CD14-positive monocyte (primary cell): Measurements from ENCODE around the gene MRPL9. TPM values are rescaled to one million over a fixed set of nuclear protein-coding genes. Genes with fewer than 3 reads are reported as not detected.
A peak's percentile ranks its signal among the peaks of the same experiment; 100 is the strongest.

Experiments
- DNase-seq, 3 donors: peaks; one replicate each; pipeline ENCODE4 v3.0.0-alpha.2; 2011 to 2022
- H2AFZ ChIP-seq: 2 replicates; pipeline ENCODE4 v1.6.0; 2012; ENCODE audit warnings: mild to moderate bottlenecking, low read depth, low read length, inconsistent platforms; ENCODE audit not compliant: insufficient read depth, poor library complexity, severe bottlenecking
- H3K27ac ChIP-seq, 2 donors: 1 replicate in 1 of 2; 2 replicates in 1 of 2; pipeline ENCODE4 v1.5.1; 2012 to 2013; ENCODE audit warnings: low read length in 2 of 2, control low read depth in 1 of 2, inconsistent platforms in 1 of 2, low read depth in 1 of 2, mild to moderate bottlenecking in 1 of 2
- H3K27me3 ChIP-seq, 2 donors: one replicate each; pipeline versions ENCODE4 v1.6.0 to v1.6.1; 2011 to 2013; ENCODE audit warnings: low read length in 2 of 2; ENCODE audit not compliant: control insufficient read depth in 2 of 2, insufficient read depth in 2 of 2
- H3K36me3 ChIP-seq, 2 donors: replicated peaks in 1 of 2; 1 replicate in 1 of 2; 2 replicates in 1 of 2; pipeline versions ENCODE4 v1.5.1 to v1.6.1; 2012 to 2013; ENCODE audit warnings: low read length in 2 of 2, control low read depth in 1 of 2, inconsistent platforms in 1 of 2, mild to moderate bottlenecking in 1 of 2; ENCODE audit not compliant: insufficient read depth in 2 of 2, control insufficient read depth in 1 of 2
- H3K4me1 ChIP-seq, 2 donors: 1 replicate in 1 of 2; 2 replicates in 1 of 2; pipeline versions ENCODE4 v1.5.1 to v1.6.1; 2012 to 2013; ENCODE audit warnings: low read length in 2 of 2, control low read depth in 1 of 2, inconsistent platforms in 1 of 2, mild to moderate bottlenecking in 1 of 2, moderate library complexity in 1 of 2; ENCODE audit not compliant: insufficient read depth in 2 of 2, control insufficient read depth in 1 of 2
- H3K4me2 ChIP-seq: replicated peaks from 2 replicates; pipeline ENCODE3; 2012; ENCODE audit warnings: low read length, moderate library complexity, mild to moderate bottlenecking; ENCODE audit not compliant: poor library complexity, severe bottlenecking; ENCODE audit errors: extremely low read depth
- H3K4me3 ChIP-seq, 3 experiments: fragments of 200-600 bp in 1 of 3; sonication (generic) in 1 of 3; replicated peaks in 1 of 3; 1 replicate in 2 of 3; 2 replicates in 1 of 3; pipeline ENCODE4 v1.5.1; 2011 to 2013; ENCODE audit warnings: low read length in 3 of 3, mild to moderate bottlenecking in 3 of 3, control low read depth in 2 of 3, low read depth in 2 of 3, inconsistent platforms in 1 of 3, moderate library complexity in 1 of 3
- H3K79me2 ChIP-seq: 2 replicates; pipeline ENCODE4 v1.6.0; 2012; ENCODE audit warnings: mild to moderate bottlenecking, control low read depth, inconsistent platforms, low read length, moderate library complexity; ENCODE audit not compliant: insufficient read depth
- H3K9ac ChIP-seq: 2 replicates; pipeline ENCODE4 v1.6.0; 2017; ENCODE audit warnings: low read length, mild to moderate bottlenecking; ENCODE audit not compliant: insufficient read depth, poor library complexity, severe bottlenecking
- H3K9me3 ChIP-seq, 2 donors: replicated peaks in 1 of 2; 1 replicate in 1 of 2; 2 replicates in 1 of 2; pipeline versions ENCODE4 v1.5.1 to v1.6.1; 2012 to 2013; ENCODE audit warnings: low read length in 2 of 2, control low read depth in 1 of 2; ENCODE audit not compliant: control insufficient read depth in 1 of 2, insufficient read depth in 1 of 2
- H4K20me1 ChIP-seq: 2 replicates; pipeline ENCODE4 v1.6.0; 2012; ENCODE audit warnings: mild to moderate bottlenecking, low read length, control low read depth, moderate library complexity; ENCODE audit not compliant: insufficient read depth
- H3K27ac Mint-ChIP-seq, 7 donors: one replicate each; pipeline ENCODE4 v1.8.0; 2020; ENCODE audit warnings: mild to moderate bottlenecking in 7 of 7, mixed read lengths in 7 of 7, moderate library complexity in 6 of 7, inconsistent platforms in 2 of 7
- H3K27me3 Mint-ChIP-seq, 3 donors: one replicate each; pipeline ENCODE4 v1.8.0; 2021 to 2022; ENCODE audit warnings: low read depth in 3 of 3, mild to moderate bottlenecking in 3 of 3, mixed read lengths in 3 of 3, moderate library complexity in 3 of 3, inconsistent platforms in 1 of 3
- H3K36me3 Mint-ChIP-seq, 2 donors: one replicate each; pipeline ENCODE4 v1.8.0; 2020; ENCODE audit warnings: mixed read lengths in 2 of 2, inconsistent platforms in 1 of 2, mild to moderate bottlenecking in 1 of 2
- H3K4me1 Mint-ChIP-seq: one replicate; pipeline ENCODE4 v1.8.0; 2020; ENCODE audit warnings: mild to moderate bottlenecking, mixed read lengths
- H3K4me3 Mint-ChIP-seq, 2 donors: one replicate each; pipeline ENCODE4 v1.8.0; 2020; ENCODE audit warnings: mild to moderate bottlenecking in 2 of 2, mixed read lengths in 2 of 2, moderate library complexity in 1 of 2
- H3K9me3 Mint-ChIP-seq, 7 donors: one replicate each; pipeline ENCODE4 v1.8.0; 2020 to 2022; ENCODE audit warnings: mixed read lengths in 7 of 7, mild to moderate bottlenecking in 6 of 7, moderate library complexity in 6 of 7, inconsistent platforms in 2 of 7
- CTCF ChIP-seq: fragments of 200-600 bp; IDR thresholded peaks from one replicate; pipeline ENCODE4 v1.8.0; 2022; ENCODE audit warnings: antibody characterized with exemption, mild to moderate bottlenecking
- WGBS: methylation state at CpG from one replicate; pipeline ENCODE4 v1.1.5; 2013; ENCODE audit warnings: missing lambda C conversion rate; ENCODE audit not compliant: insufficient coverage; 5-methylcytosine and 5-hydroxymethylcytosine counted together
- intact Hi-C, 2 donors: fragments of 100-400 bp; cut with micrococcal nuclease; formaldehyde crosslinking; loops; one replicate each; pipeline versions ENCODE4 v1.15.0 to v1.15.1; 2023
- polyA plus RNA-seq, 3 donors: library from polyadenylated mRNA; depleted of rRNA in 1 of 3; unstranded in 2 of 3; stranded (reverse) in 1 of 3; fragments of 300-500 nt in 2 of 3; fragments of >200 nt in 1 of 3; fragmentation: Illumina TruSeq in 2 of 3; gene quantifications; 1 replicate in 2 of 3; 2 replicates in 1 of 3; pipeline ENCODE4 v1.2.3, GENCODE V29; 2012 to 2021

The MRPL9 gene
- polyA plus RNA-seq, 3 donors: 25.6 to 56.6 (median 56.4) TPM

- intact Hi-C loops: no loop called here
- no peak overlapping the region for H3K4me3 Mint-ChIP-seq
- Histone ChIP-seq H3K4me2 (no peak overlapping the region), H3K4me3 (no peak overlapping the region), H3K4me1 (no peaks in the 10 kb centered on the region), H3K9me3 (no peaks in the 10 kb centered on the region), H4K20me1 (no peaks in the 10 kb centered on the region), H2AFZ (no peak overlapping the region), H3K27ac (no peak overlapping the region), H3K9ac (no peak overlapping the region), H3K79me2 (no peaks in the 10 kb centered on the region), H3K27me3 (peaks cover 1 to 2% of the 10 kb centered on the region in 2 donors), H3K36me3 (no peaks in the 10 kb centered on the region)
- 92% methylated on average over 6 of the region's 10 CpGs for WGBS
- DNase-seq: no peak
- H3K4me1 Mint-ChIP-seq: no peaks in the 10 kb centered on the region
- TF ChIP-seq CTCF: no peak
- H3K27ac Mint-ChIP-seq: peak overlapping the region in 1 of 7 donors; percentile 52
- H3K9me3 Mint-ChIP-seq: no peaks in the 10 kb centered on the region
- no peaks in the 10 kb centered on the region for H3K36me3 Mint-ChIP-seq
- H3K27me3 Mint-ChIP-seq: peaks cover 20 to 30% (median 30%) of the 10 kb centered on the region in 3 donors
Measured at GRCh38 chr1:151729157-151729965, 33.9 kb downstream of the MRPL9 start.

GRCh38 chr1:151728151-151729054 lies 34.9 kb downstream of the MRPL9 start:
- no peaks in the 10 kb centered on the region for H3K9me3 ChIP-seq
- peaks cover 24 to 39% (median 38%) of the 10 kb centered on the region in 3 donors for H3K27me3 Mint-ChIP-seq

More at GRCh38 chr1:151728151-151729054, 34.9 kb downstream of the MRPL9 start:
- Histone ChIP-seq H3K27me3 (peaks cover 10% of the 10 kb centered on the region in 2 donors), H3K4me2 (no peak overlapping the region), H4K20me1 (no peaks in the 10 kb centered on the region), H3K27ac (no peak overlapping the region), H3K4me3 (no peak overlapping the region), H3K79me2 (no peaks in the 10 kb centered on the region), H3K4me1 (no peaks in the 10 kb centered on the region), H3K36me3 (no peaks in the 10 kb centered on the region), H2AFZ (no peak overlapping the region), H3K9ac (no peak overlapping the region)
- H3K27ac Mint-ChIP-seq: no peak overlapping the region
- H3K36me3 Mint-ChIP-seq: no peaks in the 10 kb centered on the region
- H3K4me1 Mint-ChIP-seq: no peaks in the 10 kb centered on the region
- 85% methylated on average over 5 of the region's 19 CpGs for WGBS
- no peak overlapping the region for H3K4me3 Mint-ChIP-seq
- no peak for DNase-seq
- no peaks in the 10 kb centered on the region for H3K9me3 Mint-ChIP-seq
- intact Hi-C loops: no loop called here
- TF ChIP-seq CTCF: no peak
